Liver (tissue), 9 donors: Measurements from ENCODE around the gene VDR. TPM values are rescaled to one million over a fixed set of nuclear protein-coding genes. Genes with fewer than 3 reads are reported as not detected.

Experiments
- DNase-seq: peaks from one replicate; pipeline ENCODE4 v3.0.0-alpha.2; 2017; ENCODE audit warnings: low spot score
- H3K27ac ChIP-seq, 2 donors: one replicate each; pipeline ENCODE4 v1.7.0; 2013; ENCODE audit warnings: inconsistent platforms in 2 of 2, low read length in 2 of 2, control low read depth in 1 of 2, low read depth in 1 of 2, mild to moderate bottlenecking in 1 of 2
- H3K27me3 ChIP-seq, 4 donors: one replicate each; pipeline versions ENCODE4 v1.6.1 to v1.7.0; 2013; ENCODE audit warnings: low read length in 3 of 4, inconsistent platforms in 1 of 4, mild to moderate bottlenecking in 1 of 4, moderate library complexity in 1 of 4; ENCODE audit not compliant: control insufficient read depth in 4 of 4, insufficient read depth in 4 of 4
- H3K36me3 ChIP-seq, 4 donors: one replicate each; pipeline versions ENCODE4 v1.6.1 to v1.7.0; 2013; ENCODE audit warnings: low read length in 3 of 4, mild to moderate bottlenecking in 3 of 4, low read depth in 1 of 4, moderate library complexity in 1 of 4; ENCODE audit not compliant: control insufficient read depth in 4 of 4, insufficient read depth in 3 of 4
- H3K4me1 ChIP-seq, 4 donors: one replicate each; pipeline versions ENCODE4 v1.6.1 to v1.7.0; 2013; ENCODE audit warnings: low read length in 3 of 4, mild to moderate bottlenecking in 3 of 4, moderate library complexity in 1 of 4; ENCODE audit not compliant: control insufficient read depth in 4 of 4, insufficient read depth in 4 of 4
- H3K4me3 ChIP-seq, 3 donors: one replicate each; pipeline versions ENCODE4 v1.6.1 to v1.7.0; 2013; ENCODE audit warnings: low read length in 3 of 3, control low read depth in 1 of 3, low read depth in 1 of 3, mild to moderate bottlenecking in 1 of 3
- H3K9ac ChIP-seq, 2 donors: one replicate each; pipeline ENCODE4 v1.7.0; 2013; ENCODE audit warnings: low read length in 2 of 2, mild to moderate bottlenecking in 2 of 2, moderate library complexity in 2 of 2, control low read depth in 1 of 2, low read depth in 1 of 2
- H3K9me3 ChIP-seq, 4 donors: one replicate each; pipeline versions ENCODE4 v1.6.1 to v1.7.0; 2013; ENCODE audit warnings: low read length in 3 of 4; ENCODE audit not compliant: control insufficient read depth in 4 of 4
- EGR1 ChIP-seq, 2 donors: IDR thresholded peaks; 2 replicates each; pipeline ENCODE4 v1.6.1; 2016 to 2018; ENCODE audit warnings: antibody characterized with exemption in 2 of 2, low read depth in 2 of 2
- FOXA1 ChIP-seq: IDR thresholded peaks from 2 replicates; pipeline ENCODE4 v1.6.1; 2016; ENCODE audit warnings: antibody characterized with exemption
- FOXA2 ChIP-seq: IDR thresholded peaks from 2 replicates; pipeline ENCODE4 v1.6.1; 2016; ENCODE audit warnings: antibody characterized with exemption
- GABPA ChIP-seq, 2 donors: IDR thresholded peaks in 1 of 2; conservative IDR thresholded peaks in 1 of 2; 2 replicates each; pipeline ENCODE4 v1.6.1; 2016; ENCODE audit warnings: antibody characterized with exemption in 2 of 2, mild to moderate bottlenecking in 1 of 2, moderate library complexity in 1 of 2
- HNF4A ChIP-seq, 2 donors: conservative IDR thresholded peaks; 2 replicates each; pipeline ENCODE4 v1.6.1; 2016; ENCODE audit warnings: antibody characterized with exemption in 2 of 2, mild to moderate bottlenecking in 2 of 2
- HNF4G ChIP-seq: IDR thresholded peaks from 2 replicates; pipeline ENCODE4 v1.6.1; 2016; ENCODE audit warnings: antibody characterized with exemption
- JUND ChIP-seq, 2 donors: IDR thresholded peaks; 2 replicates each; pipeline ENCODE4 v1.6.1; 2016; ENCODE audit warnings: antibody characterized with exemption in 2 of 2
- NR2F2 ChIP-seq: IDR thresholded peaks from 2 replicates; pipeline ENCODE4 v1.6.1; 2016; ENCODE audit warnings: antibody characterized with exemption
- RXRA ChIP-seq, 2 donors: IDR thresholded peaks; 2 replicates each; pipeline ENCODE4 v1.6.1; 2017 to 2018; ENCODE audit warnings: antibody characterized with exemption in 2 of 2, mild to moderate bottlenecking in 1 of 2
- SP1 ChIP-seq: IDR thresholded peaks from 2 replicates; pipeline ENCODE4 v1.6.1; 2018; ENCODE audit warnings: antibody characterized with exemption, mild to moderate bottlenecking
- TAF1 ChIP-seq: conservative IDR thresholded peaks from 2 replicates; pipeline ENCODE4 v1.6.1; 2016; ENCODE audit warnings: antibody characterized with exemption, mild to moderate bottlenecking
- YY1 ChIP-seq: IDR thresholded peaks from 2 replicates; pipeline ENCODE4 v1.6.1; 2016; ENCODE audit warnings: antibody characterized with exemption, mild to moderate bottlenecking
- WGBS: extraction: QIAGEN DNeasy Blood & Tissue Kit; methylation state at CpG from one replicate; pipeline ENCODE4 v1.1.7; 2013; 5-methylcytosine and 5-hydroxymethylcytosine counted together
- polyA plus RNA-seq, 2 donors: library from polyadenylated mRNA; stranded (reverse) in 1 of 2; unstranded in 1 of 2; fragments of 200-250 nt in 1 of 2; fragments of >200 nt in 1 of 2; fragmentation: Nextera tagmentation in 1 of 2; extraction: Ambion mirVana in 1 of 2; gene quantifications; one replicate each; pipeline versions ENCODE4 v1.2.1 to v1.2.3, GENCODE V29; 2013 to 2015
- total RNA-seq, 2 donors: library from RNA; depleted of rRNA; stranded (reverse); fragments of >200 nt; gene quantifications; one replicate each; pipeline ENCODE4 v1.2.3, GENCODE V29; 2014
- TF ChIP-seq, protein P1 (sequence below): IDR thresholded peaks from 2 replicates; pipeline ENCODE4 v1.6.1; 2016; ENCODE audit warnings: antibody characterized with exemption
- TF ChIP-seq, protein P2 (sequence below): fragments of 150-350 bp; IDR thresholded peaks from 2 replicates; pipeline ENCODE4 v1.5.1; 2017; ENCODE audit warnings: improper control_type of control experiment, low read depth, low read length; ENCODE audit not compliant: missing input control
- TF ChIP-seq, protein P3 (sequence below): IDR thresholded peaks from 2 replicates; pipeline ENCODE4 v1.6.1; 2016; ENCODE audit warnings: antibody characterized with exemption, mild to moderate bottlenecking
- TF ChIP-seq, protein P4 (sequence below): IDR thresholded peaks from 2 replicates; pipeline ENCODE4 v1.6.1; 2016; ENCODE audit warnings: antibody characterized with exemption
- TF ChIP-seq, protein P5 (sequence below): IDR thresholded peaks from 2 replicates; pipeline ENCODE4 v1.6.1; 2016; ENCODE audit warnings: antibody characterized with exemption
- donor health status: healthy.
- donor health status: healthy.
- donor health status: healthy.
- donor health status: healthy.
- donor health status: healthy.

VDR gene
- total and polyA plus RNA-seq, 4 donors: 0.25 to 0.47 (median 0.35) TPM

DNA sequence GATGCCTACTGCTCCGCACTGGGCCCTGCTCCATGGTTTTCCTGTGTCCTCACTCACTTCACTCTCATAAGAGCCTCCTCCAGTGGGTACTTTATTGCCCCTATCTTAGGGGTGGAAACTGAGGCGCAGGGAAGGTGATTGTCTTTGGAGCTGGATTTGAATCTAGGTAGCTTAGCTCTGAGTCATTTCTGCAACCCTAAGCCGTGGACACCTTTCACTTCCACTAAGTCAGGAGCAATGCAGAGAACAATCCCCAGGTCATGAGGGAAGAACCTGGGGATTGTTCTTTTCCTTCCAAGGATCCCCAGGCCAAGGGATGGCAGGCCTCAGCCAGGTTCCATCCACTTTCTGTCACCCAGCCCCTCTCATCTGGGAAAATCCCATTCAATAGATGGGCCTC is 20.3 kb downstream of the VDR start:
- no peaks in the 10 kb centered on the region for H3K9me3 ChIP-seq
- TF ChIP-seq YY1: no peak
- TF ChIP-seq JUND (IDR thresholded peaks at IDR 0.05): no peak
- TF ChIP-seq, protein P1, sequence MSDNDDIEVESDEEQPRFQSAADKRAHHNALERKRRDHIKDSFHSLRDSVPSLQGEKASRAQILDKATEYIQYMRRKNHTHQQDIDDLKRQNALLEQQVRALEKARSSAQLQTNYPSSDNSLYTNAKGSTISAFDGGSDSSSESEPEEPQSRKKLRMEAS: no peak
- TF ChIP-seq, protein P2, sequence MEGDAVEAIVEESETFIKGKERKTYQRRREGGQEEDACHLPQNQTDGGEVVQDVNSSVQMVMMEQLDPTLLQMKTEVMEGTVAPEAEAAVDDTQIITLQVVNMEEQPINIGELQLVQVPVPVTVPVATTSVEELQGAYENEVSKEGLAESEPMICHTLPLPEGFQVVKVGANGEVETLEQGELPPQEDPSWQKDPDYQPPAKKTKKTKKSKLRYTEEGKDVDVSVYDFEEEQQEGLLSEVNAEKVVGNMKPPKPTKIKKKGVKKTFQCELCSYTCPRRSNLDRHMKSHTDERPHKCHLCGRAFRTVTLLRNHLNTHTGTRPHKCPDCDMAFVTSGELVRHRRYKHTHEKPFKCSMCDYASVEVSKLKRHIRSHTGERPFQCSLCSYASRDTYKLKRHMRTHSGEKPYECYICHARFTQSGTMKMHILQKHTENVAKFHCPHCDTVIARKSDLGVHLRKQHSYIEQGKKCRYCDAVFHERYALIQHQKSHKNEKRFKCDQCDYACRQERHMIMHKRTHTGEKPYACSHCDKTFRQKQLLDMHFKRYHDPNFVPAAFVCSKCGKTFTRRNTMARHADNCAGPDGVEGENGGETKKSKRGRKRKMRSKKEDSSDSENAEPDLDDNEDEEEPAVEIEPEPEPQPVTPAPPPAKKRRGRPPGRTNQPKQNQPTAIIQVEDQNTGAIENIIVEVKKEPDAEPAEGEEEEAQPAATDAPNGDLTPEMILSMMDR: no peak
- no peak for TF ChIP-seq HNF4G
- TF ChIP-seq, protein P3, sequence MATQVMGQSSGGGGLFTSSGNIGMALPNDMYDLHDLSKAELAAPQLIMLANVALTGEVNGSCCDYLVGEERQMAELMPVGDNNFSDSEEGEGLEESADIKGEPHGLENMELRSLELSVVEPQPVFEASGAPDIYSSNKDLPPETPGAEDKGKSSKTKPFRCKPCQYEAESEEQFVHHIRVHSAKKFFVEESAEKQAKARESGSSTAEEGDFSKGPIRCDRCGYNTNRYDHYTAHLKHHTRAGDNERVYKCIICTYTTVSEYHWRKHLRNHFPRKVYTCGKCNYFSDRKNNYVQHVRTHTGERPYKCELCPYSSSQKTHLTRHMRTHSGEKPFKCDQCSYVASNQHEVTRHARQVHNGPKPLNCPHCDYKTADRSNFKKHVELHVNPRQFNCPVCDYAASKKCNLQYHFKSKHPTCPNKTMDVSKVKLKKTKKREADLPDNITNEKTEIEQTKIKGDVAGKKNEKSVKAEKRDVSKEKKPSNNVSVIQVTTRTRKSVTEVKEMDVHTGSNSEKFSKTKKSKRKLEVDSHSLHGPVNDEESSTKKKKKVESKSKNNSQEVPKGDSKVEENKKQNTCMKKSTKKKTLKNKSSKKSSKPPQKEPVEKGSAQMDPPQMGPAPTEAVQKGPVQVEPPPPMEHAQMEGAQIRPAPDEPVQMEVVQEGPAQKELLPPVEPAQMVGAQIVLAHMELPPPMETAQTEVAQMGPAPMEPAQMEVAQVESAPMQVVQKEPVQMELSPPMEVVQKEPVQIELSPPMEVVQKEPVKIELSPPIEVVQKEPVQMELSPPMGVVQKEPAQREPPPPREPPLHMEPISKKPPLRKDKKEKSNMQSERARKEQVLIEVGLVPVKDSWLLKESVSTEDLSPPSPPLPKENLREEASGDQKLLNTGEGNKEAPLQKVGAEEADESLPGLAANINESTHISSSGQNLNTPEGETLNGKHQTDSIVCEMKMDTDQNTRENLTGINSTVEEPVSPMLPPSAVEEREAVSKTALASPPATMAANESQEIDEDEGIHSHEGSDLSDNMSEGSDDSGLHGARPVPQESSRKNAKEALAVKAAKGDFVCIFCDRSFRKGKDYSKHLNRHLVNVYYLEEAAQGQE: no peak
- no peak for TF ChIP-seq FOXA1
- no peak for TF ChIP-seq TAF1
- TF ChIP-seq NR2F2: no peak
- TF ChIP-seq, protein P4, sequence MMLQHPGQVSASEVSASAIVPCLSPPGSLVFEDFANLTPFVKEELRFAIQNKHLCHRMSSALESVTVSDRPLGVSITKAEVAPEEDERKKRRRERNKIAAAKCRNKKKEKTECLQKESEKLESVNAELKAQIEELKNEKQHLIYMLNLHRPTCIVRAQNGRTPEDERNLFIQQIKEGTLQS: no peak
- TF ChIP-seq, protein P5, sequence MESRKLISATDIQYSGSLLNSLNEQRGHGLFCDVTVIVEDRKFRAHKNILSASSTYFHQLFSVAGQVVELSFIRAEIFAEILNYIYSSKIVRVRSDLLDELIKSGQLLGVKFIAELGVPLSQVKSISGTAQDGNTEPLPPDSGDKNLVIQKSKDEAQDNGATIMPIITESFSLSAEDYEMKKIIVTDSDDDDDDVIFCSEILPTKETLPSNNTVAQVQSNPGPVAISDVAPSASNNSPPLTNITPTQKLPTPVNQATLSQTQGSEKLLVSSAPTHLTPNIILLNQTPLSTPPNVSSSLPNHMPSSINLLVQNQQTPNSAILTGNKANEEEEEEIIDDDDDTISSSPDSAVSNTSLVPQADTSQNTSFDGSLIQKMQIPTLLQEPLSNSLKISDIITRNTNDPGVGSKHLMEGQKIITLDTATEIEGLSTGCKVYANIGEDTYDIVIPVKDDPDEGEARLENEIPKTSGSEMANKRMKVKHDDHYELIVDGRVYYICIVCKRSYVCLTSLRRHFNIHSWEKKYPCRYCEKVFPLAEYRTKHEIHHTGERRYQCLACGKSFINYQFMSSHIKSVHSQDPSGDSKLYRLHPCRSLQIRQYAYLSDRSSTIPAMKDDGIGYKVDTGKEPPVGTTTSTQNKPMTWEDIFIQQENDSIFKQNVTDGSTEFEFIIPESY: no peak
- TF ChIP-seq SP1: no peak
- TF ChIP-seq EGR1 (IDR thresholded peaks at IDR 0.05; ENCODE audit: low read depth in 2 of 2): no peak
- TF ChIP-seq RXRA (IDR thresholded peaks at IDR 0.05): no peak
- no peak for TF ChIP-seq HNF4A (conservative IDR thresholded peaks at IDR 0.05)
- no peak for TF ChIP-seq GABPA (IDR thresholded peaks at IDR 0.05 in 1 of 2, conservative IDR thresholded peaks at IDR 0.05 in 1 of 2)
- no peak for TF ChIP-seq FOXA2
- no peak overlapping the region for H3K4me3 ChIP-seq
- H3K4me1 ChIP-seq: no peaks in the 10 kb centered on the region
- H3K36me3 ChIP-seq: no peaks in the 10 kb centered on the region
- H3K27ac ChIP-seq: no peak overlapping the region
- H3K27me3 ChIP-seq: no peaks in the 10 kb centered on the region
- H3K9ac ChIP-seq: no peak overlapping the region
- 79% methylated on average over 3 of the region's 3 CpGs for WGBS
- no peak for DNase-seq
